Eye (tissue), 1 donor: ENCODE data around the gene REV1.
"Not testable (repeated sequence)": the region's sequence is repeated elsewhere in the genome, so short reads cannot be mapped to it uniquely, and the experiment has no call there.

Experiments
- DNase-seq: peaks from one replicate; pipeline ENCODE4 v3.0.0-alpha.2; 2015

REV1 gene

DNA sequence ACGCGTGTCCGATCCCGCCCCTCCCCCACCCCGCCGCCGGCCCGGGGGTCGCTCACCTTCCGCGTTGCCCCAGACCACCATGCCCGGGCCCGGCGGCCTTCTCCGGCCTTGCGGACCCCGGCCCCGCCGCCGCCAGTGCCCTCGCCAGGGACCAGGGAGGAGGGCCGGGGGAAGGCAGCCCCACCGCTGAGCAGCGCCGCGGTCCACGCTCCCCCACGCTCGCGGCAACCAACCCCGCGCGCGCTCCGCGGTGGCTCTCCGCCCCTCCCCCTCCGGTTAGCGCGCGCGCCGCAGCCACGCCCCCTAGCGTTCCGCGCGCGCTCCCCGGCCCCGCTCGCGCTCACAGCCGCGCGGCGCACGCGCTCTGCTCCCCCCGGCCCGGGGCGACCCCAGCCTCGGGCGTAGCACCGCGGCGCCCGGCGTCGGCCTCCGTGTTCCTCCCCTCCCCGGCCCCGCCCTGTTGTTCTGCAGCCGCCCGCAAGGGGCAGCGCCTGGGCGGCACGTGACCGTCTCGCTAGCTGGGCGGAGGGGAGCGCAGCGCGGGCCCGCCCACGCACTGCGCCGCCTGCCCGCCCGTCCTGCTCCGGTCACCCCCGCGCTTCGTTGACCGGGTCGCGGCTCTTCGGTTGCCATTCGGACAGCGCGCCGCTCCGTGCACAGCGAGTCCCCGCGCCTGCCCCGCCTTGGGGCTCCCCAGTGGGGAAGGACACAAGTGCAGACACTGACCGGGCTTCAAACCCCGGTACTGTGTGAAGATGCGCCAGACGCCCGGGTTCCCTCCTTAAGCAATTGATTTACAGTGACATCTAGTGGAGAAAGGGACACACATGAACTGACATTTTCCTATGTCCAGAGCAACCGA lies at the start of gene REV1:
REV1 (minus strand) TSS at position 257 of the 862 bp plus-strand sequence. CDS start 25,042 bp downstream, outside the sequence.
- peak; percentile 98 for DNase-seq

DNA sequence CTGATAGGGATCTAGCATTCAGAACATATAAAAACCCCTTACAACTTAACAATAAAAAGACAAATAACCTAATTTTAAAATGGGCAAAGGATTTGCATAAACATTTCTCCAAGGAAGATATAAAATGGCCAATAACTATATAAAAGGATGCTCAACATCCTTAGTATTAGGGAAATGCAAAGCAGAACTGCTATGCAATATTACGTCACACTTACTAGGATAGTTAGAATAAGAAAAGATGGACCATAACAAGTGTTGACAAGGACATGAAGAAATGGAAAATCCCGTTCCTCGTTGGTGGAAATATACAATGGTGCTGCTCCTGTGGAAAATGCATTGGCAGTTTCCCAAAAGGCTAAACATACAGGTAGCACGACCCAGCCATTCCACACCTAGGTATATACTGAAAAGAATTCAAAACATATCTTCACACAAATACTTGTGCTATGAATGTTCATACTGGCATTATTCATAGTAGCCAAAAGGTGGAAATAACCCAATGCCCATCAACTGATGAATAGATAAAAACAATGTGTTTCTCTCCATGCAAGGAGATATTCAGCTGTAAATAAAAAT lies 48.2 kb upstream of the REV1 start:
- DNase-seq, result no peak

DNA sequence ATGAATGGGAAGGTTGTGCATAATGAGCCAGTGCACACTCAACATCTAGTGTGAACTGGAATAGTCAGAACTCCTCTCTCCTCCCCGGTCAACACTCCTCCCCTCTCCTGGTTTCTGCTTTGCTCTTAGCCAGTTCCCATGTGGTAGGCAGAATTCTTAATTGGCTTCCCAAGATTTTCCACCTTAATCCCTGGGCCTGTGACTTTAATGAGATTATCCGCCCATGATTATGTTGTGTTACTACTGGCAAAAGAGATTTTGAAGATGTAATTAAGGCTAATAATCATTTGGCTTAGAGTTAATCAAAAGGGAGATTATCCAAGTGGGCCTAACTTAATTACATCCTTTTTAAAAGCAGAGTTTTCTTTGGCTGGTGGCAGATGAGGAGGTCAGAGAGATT lies 34.2 kb upstream of the REV1 start:
- DNase-seq, result peak; percentile 47

DNA sequence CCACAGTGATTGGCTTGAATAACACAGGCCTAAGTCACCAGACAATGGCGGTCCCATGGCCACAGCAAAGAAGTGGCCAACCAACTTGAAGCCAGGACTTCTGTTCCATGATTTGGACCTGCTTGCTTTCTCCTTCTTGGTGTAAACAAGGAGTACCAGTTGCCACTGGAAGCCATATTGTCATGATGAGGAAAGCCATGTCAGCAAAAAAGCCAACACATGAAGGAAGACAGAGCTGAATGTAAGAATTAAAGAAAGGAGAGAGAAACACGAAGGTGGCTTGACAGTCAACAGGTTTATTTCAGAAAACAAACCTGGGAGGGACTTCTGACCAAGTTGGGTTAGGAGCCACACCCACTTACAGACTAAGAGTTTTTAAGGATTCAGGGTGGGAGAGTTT lies 32.3 kb upstream of the REV1 start:
- DNase-seq, result no peak

DNA sequence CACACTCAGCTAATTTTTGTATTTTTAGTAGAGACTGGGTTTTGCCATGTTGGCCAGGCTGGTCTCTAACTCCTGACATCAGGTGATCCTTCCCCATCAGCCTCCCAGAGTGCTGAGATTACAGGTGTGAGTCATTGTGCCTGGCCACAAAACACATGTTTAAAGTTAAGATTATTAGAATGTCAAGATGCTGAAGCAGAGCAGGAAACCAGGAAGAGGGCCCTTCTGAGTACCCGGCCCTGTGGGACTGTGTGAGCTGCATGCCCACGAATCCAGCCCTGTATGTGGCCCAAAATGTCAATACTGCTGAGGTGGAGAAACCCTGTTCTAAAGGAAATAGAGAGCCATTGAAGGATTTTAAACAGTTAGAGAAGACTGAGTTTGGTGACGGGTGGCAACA lies 31.0 kb upstream of the REV1 start:
- no peak for DNase-seq

DNA sequence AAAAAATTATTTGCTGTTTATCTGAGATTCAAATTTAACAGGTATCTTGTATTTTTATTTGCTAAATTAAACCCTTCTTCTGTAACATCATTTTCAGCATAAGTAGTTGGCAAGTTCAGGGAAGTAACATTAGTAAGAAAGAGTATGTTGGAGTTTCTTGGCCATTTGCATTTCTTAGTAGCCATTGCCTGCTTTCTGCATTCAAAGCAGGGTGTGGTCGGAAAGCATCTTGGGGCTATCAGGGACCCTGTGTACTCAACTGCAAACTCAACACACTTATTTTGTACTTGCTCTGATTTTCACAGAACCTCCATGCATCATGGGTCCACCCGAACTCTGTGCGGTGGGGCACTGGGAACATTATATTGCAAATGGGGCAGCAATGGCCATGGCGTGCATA lies 30.4 kb upstream of the REV1 start:
- DNase-seq, result no peak

DNA sequence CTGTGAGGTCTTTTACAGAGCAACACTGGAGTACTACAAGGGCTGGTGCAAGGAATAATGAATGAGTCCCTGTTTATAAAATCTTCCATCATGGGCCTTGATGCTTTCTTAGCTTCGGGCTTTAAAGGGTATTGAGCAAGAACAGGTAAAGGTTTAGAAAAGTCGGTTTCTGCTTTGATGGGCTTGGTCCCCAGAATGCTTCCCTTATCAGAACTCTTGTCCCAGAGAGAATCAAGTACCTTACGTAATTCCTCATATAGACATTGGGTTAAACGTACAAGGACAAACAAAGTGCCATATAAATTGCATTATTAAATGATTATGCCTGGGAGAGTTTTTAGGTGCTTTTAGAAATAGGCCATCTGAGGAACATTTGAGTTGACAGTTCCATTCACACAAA lies 24.5 kb upstream of the REV1 start:
- no peak for DNase-seq

DNA sequence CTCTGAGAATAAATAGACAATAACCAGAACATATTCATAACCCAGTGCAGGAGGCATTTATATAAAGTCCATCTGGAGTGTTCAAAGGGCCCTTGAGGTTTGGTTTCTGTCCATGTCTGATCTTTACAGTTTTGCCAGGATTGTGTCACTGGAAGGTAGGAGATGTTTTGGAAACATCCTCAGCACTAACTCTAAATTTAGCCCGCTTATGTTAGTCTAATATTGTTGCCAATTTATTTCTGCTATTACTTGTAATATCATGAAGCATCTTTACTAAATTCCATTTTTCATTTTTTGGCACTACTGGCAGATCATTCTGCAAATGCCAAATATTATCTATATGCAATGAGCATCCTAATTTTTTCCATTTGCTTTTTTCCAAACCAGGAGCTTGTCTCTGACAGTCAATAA lies 22.4 kb upstream of the REV1 start:
- peak; percentile 26 for DNase-seq

DNA sequence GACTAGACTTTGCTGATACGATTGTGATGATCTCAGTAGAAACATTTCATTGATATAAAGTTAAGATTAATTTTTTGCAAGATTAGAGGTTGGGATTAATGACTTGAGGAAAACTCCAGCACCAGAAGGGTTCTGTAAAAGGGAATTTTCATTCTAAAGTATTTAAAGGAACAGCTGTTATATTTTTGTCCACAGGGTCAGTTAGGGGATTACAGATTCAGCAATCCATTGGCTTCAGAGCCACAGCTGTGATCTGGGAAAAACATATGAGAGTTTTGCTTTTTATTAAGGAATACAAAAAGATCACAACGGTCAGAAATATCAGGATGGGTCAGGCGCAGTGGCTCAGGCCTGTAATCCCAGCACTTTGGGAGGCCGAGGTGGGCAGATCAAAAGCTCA lies 19.6 kb upstream of the REV1 start:
- no peak for DNase-seq

DNA sequence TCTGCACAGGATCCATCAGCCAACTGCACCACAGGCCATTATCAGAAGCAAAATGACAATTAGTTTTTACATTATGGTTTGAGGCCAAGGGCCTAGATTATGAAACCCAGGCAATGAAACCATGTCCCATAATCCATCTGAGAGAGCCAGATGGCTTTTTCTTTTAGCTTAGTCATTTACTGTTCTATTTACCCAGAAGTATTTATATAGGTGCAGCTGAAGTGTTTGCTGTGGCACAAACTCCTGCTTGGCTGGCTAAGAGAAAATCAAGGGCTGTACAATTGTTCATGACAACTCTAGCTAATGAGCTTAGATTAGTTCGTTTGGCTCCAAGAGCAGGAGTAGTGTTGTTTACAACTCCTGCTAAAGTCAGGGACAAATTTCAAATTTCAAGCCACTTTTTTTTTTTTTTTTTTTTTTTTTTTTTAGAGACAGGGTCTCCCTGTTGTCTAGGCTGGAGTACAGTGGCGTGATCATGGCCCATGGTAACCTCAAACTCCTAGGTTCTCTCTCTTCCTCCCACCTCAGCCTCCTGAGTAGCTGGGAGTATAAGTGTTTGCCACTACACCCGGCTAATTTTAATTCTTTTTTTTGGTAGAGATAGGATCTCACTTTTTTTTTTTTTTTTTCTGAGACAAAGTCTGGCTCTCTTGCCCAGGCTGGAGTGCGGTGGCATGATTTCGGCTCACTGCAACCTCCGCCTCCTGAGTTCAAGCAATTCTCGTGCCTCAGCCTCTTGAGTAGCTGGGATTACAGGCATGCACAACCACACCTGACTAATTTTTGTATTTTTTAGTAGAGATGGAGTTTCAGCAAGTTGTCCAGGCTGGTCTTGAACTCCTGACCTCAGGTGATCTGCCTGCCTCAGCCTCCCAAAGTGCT lies 18.4 kb upstream of the REV1 start:
- DNase-seq, result no peak

DNA sequence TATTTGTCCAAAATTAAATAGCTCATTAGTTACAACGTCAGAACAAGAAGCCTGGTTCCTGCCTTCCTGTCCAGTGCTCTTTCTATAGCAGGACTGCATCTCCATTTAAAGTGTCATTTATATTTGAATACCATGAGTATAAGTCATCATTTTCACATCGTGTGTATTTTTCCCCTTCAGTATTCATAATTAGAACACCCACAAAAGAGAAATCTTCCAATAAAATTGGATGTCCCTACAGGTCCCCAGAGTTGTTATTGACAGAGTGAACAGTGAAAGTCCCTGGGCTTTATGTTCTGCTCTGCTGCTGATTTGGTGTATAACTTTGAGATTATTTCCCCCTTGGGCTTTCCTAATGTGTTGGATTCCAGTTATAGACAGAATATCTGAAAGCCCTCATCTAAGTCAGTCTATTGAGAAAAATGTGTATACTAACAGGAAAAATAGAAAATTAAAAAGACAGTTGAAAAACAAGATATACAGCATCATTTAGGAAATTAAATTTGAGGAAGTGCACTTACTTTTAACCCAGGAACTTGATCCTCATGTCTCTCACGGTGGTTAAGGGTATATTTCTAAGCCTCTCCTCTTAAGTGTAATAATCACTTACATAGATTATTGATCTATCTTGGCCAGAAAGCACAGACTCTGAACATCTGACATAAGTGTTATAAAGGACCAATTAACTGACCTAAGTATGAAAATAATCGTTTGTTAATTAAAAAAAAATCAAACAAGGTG lies 15.2 kb upstream of the REV1 start:
- DNase-seq, result no peak

DNA sequence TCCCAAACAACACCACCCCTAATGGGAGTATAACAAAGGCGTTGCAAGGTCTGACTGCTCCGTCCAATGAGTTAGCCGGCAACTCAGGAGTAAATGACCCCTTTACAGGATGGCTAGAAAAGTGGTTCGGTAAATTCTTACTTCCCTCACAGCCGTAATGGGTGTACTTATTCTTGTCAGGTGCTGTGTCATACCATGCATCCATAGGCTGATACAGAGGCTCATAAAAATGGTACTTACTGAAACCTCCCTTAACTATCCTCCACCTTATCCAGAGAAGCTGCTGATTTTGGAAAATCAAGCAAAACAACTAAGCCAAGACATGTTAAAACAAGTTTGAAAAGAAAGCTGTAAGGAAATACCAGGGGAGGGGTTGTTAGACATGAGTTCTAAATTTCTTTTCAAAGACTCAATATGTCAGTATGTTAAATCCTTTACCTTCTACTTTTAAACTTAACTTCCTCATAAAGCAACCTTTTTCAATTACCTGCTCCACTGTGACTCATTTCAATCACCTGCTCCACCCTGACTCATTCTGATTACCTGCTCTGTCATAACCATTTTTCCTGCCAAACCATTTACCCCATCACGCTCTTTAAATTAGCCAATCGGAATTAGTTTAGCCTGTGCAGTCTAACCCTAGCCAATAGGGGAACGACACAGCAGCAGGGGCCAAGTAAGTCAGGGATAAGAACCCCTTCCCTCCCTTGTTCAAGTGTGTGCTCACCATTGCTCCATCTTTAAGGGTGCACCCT lies 14.0 kb upstream of the REV1 start:
- DNase-seq, result not testable (repeated sequence)

DNA sequence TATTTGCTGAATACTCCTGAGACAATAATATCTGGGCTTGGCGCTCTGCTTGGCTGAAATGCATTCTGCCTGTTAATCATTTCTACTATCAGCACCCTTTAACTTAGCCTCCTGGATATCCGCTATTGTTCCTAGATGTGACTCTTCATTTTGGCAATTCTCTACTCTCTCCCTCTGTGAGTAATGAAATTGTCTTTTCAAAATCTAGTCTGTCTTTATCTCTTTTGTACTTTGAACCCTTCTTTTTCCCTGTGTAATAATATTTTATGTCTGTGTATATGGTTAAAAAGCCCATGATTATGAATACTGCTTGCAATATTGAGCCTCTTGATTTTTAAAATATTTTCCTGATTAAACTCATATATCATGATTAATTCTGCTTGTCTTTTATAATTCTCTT lies 6.2 kb upstream of the REV1 start:
- DNase-seq, result no peak

DNA sequence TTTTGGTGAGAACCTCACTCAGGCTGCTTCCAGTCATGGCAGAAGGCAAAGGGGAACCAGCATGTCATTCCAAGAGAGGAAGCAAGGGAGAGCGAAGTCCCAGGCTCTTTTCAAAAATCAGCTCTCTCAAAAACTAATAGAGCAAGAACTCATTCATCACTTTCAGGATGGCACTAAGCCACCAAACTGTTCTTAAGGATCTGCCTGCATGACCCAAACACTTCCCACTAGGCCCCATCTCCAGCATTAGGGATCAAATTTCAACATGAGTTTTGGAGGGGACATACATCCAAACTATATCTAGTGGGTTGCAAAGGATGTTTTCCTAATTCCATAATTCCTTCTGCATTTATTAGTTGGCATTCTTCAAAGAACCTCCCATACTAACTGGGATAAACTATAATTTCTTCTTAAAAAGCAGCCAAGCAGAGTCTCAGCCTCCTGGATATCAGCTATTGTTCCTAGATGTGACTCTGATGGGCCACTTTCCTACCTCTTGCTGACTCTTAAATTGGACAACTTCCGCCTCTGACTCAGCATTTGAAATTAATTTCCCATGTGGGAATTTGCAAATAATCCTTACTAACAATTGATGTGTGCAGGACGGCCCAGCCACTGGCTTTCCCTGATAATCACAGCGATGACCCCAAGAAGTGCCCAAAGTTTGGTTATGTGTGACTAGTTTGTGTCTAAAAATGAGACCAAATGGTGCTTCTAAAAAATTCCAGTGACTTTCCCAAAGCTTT lies 5.5 kb upstream of the REV1 start:
- no peak for DNase-seq

DNA sequence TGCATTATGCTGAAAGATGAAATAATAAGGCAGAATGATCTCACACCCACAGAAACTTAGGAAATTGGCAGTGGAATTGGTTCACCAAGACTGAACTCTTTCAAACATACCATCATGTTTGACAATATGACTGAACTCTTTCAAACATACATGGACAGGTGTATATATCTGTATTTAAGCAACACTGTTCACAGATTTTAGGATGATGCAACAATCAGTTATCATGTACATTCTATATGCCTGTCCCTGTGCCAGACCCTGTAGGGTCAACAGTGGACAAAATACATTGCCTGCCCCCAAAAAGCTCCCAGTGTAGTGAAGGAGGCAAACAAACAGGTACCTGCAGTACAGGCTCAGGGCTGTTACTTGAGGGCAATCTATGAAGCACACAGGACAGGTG lies 2.9 kb upstream of the REV1 start:
- no peak for DNase-seq

DNA sequence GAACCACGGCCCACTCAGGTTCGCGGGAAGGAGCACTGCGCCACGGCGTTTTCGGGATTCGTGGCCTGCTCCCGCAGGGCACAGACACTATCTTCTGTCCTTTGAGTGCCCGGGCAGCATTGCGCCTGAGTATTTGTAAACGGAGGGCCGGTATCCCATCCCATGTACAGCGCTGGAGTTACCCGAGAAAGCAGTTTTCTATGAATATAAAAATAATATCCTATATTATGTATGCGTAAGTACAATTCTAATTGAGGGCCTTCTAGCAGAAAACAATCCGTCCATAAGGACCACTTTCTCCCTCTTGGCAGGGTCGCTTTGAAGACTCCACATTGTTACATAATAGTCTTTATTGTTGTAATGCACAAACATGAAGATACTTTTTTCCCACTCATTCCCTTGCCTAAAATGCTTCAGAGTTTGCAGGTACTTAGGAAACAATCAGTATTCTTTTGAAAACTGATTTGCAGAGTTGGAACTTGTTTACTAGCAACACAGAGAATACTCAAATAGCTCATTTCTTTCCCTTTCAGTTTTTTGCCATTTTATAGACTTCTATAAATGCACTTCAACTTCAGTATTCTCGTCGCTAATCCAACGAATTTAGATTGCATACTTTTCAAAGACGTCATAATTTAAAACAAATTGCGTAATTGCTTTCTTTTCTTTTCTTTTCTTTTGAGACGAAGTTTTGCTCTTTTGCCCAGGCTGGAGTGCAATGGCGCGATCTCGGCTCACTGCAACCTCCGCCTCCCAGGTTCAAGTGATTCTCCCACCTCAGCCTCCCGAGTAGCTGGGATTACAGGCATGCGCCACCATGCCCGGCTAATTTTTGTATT lies 1.0 kb upstream of the REV1 start:
- DNase-seq, result no peak

DNA sequence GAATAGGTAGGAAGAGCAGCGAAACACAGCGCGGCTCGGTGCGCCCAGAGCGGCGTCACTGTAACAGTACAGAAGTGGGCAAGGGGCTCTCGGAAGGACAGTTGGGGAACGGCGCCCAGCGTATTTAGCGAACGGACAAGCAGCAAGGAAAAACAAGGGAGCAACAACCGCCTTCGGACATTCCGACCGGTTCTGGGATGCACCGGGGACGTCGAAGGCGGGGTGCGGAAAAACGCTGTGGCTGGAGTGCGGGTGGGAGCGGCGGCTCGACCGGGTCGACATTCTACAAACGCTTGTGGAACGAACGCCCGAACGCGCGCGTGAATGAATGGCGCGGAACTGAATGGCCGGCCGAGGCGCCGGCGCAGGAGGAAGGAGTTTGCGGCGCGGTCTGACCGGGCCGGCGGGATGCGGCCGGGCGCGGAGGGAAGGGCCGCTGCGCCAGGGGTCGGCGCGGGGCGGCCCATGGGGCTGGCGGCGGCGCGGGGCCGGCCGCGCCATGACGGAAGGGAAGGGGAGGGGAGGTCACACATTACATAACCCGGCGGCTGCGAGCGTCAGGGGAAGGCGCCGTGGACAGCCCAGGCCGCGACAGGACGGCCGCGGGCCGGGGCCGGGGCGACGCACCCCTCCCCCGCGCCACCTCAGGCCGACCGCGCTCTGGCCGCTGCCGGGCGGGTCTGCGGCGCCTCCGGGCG lies 605 bp downstream of the REV1 start:
- DNase-seq, result peak; percentile 78

DNA sequence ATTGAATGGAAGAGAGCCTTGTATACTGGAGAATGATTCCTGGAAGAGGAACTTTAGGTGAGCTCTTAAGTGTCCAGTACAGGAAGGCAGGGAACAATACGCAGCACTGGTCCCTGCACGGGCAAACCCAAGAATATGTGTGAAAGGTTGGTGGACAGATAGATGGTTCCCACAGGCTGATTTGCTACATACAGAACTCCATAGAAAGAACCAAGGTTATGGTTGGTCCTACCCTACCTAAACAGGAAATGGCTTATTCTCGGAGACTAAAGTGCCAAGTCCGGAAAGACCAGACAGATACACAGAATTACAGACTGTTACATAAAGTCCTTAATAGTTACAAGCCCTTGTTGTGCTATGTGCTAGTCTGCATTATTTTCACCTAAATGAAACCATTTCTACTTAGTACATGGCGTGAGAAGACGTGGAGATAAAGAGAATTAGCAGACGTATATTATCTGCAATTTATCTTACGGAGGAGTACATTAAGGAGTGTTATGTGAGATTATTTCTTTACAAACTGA lies 1.2 kb downstream of the REV1 start:
- no peak for DNase-seq

DNA sequence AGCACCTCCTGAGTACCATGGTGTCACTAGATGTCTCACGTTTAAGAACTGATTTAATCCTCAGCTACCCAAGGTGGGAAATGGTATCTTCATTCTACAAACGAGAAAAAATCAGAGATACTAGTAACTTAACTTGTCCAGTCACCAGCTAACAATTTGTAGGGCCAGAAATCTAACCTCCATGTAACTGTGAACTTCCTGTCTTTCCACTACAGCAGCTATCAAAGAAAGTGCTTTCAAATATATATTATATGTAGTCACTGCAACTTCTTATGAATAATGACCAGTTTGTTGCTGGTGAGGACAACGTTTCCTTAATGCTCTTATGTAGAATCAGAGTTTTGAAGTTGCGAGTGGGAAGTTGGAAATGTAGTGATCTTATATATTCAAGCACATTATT lies 1.9 kb downstream of the REV1 start:
- DNase-seq, result no peak

DNA sequence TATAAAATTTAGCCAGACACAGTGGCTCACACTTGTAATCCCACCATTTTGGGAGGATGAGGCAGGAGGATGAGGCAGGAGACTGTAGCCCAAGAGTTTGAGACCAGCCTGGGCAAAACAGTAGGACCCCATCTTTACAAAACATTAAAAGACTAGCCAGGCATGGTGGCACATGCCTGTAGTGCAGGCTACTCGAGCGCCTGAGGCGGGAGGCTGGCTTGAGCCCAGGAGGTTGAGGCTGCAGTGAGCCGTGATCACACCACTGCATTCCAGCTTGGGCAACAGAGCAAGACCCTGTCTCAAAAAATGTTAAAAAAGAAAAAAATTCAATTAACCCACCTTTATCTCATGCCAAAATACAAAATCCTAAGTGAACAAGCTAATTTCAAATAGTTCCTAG lies 4.0 kb downstream of the REV1 start:
- DNase-seq, result no peak
